ENCODE results near the gene SYN1.

GRCh38 chrX:47566841-47567240, 52.8 kb downstream of the SYN1 start:
- TF ChIP-seq EP300 (conservative IDR thresholded peaks at IDR 0.05; ENCODE audit: poor library complexity, severe bottlenecking): no peak
- TF ChIP-seq, protein P1, sequence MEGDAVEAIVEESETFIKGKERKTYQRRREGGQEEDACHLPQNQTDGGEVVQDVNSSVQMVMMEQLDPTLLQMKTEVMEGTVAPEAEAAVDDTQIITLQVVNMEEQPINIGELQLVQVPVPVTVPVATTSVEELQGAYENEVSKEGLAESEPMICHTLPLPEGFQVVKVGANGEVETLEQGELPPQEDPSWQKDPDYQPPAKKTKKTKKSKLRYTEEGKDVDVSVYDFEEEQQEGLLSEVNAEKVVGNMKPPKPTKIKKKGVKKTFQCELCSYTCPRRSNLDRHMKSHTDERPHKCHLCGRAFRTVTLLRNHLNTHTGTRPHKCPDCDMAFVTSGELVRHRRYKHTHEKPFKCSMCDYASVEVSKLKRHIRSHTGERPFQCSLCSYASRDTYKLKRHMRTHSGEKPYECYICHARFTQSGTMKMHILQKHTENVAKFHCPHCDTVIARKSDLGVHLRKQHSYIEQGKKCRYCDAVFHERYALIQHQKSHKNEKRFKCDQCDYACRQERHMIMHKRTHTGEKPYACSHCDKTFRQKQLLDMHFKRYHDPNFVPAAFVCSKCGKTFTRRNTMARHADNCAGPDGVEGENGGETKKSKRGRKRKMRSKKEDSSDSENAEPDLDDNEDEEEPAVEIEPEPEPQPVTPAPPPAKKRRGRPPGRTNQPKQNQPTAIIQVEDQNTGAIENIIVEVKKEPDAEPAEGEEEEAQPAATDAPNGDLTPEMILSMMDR (IDR thresholded peaks at IDR 0.05; ENCODE audit: poor library complexity, severe bottlenecking): no peak
- no peak for TF ChIP-seq POLR2AphosphoS5 (IDR thresholded peaks at IDR 0.05)
- no peak for TF ChIP-seq SMC3 (conservative IDR thresholded peaks at IDR 0.05; ENCODE audit: poor library complexity)
- no peak for TF ChIP-seq EZH2 (IDR thresholded peaks at IDR 0.05; ENCODE audit: borderline replicate concordance, insufficient read depth, low read length, poor library complexity, severe bottlenecking)
- TF ChIP-seq, protein P2, sequence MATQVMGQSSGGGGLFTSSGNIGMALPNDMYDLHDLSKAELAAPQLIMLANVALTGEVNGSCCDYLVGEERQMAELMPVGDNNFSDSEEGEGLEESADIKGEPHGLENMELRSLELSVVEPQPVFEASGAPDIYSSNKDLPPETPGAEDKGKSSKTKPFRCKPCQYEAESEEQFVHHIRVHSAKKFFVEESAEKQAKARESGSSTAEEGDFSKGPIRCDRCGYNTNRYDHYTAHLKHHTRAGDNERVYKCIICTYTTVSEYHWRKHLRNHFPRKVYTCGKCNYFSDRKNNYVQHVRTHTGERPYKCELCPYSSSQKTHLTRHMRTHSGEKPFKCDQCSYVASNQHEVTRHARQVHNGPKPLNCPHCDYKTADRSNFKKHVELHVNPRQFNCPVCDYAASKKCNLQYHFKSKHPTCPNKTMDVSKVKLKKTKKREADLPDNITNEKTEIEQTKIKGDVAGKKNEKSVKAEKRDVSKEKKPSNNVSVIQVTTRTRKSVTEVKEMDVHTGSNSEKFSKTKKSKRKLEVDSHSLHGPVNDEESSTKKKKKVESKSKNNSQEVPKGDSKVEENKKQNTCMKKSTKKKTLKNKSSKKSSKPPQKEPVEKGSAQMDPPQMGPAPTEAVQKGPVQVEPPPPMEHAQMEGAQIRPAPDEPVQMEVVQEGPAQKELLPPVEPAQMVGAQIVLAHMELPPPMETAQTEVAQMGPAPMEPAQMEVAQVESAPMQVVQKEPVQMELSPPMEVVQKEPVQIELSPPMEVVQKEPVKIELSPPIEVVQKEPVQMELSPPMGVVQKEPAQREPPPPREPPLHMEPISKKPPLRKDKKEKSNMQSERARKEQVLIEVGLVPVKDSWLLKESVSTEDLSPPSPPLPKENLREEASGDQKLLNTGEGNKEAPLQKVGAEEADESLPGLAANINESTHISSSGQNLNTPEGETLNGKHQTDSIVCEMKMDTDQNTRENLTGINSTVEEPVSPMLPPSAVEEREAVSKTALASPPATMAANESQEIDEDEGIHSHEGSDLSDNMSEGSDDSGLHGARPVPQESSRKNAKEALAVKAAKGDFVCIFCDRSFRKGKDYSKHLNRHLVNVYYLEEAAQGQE (IDR thresholded peaks at IDR 0.05; ENCODE audit: borderline replicate concordance): no peak
- TF ChIP-seq TAF1 (IDR thresholded peaks at IDR 0.05; ENCODE audit: low read depth): no peak
- no peak for TF ChIP-seq RAD21 (conservative IDR thresholded peaks at IDR 0.05)
